Mammary epithelial cell (primary cell): ENCODE data around the gene LRRFIP1.

Source experiments
- EZH2 ChIP-seq: IDR thresholded peaks from 2 replicates; pipeline ENCODE4 v1.6.1; 2012; ENCODE audit warnings: low read length, inconsistent platforms, borderline replicate concordance
- TF ChIP-seq, protein P1 (sequence below), 2 donors: IDR thresholded peaks in 1 of 2; conservative IDR thresholded peaks in 1 of 2; 2 replicates each; pipeline ENCODE4 v1.5.1; 2011 to 2012; ENCODE audit warnings: inconsistent platforms in 2 of 2, low read length in 2 of 2, mild to moderate bottlenecking in 2 of 2, control low read depth in 1 of 2, low read depth in 1 of 2; ENCODE audit not compliant: insufficient read depth in 1 of 2; ENCODE audit errors: extremely low read depth in 1 of 2

DNA sequence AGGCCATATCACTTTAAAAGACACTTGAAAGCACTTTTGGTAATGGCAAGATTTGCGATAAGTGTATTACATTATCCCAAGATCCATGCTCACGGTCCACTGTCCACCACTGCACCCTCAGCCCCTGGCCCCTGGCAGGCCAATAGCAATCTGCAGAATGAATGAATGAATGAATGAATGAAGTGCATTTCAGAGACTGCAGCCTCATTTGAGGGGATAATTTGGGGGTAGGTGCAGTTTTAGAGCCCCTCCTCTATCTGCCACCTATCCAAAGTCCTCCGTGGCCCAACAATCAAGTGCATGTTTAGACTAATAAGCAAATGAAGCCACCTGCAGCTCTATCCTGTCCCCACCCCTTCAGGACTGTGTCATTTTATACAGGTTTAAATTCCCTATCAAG lies 169.9 kb downstream of the LRRFIP1 start:
- no peak for TF ChIP-seq EZH2
- TF ChIP-seq, protein P1, sequence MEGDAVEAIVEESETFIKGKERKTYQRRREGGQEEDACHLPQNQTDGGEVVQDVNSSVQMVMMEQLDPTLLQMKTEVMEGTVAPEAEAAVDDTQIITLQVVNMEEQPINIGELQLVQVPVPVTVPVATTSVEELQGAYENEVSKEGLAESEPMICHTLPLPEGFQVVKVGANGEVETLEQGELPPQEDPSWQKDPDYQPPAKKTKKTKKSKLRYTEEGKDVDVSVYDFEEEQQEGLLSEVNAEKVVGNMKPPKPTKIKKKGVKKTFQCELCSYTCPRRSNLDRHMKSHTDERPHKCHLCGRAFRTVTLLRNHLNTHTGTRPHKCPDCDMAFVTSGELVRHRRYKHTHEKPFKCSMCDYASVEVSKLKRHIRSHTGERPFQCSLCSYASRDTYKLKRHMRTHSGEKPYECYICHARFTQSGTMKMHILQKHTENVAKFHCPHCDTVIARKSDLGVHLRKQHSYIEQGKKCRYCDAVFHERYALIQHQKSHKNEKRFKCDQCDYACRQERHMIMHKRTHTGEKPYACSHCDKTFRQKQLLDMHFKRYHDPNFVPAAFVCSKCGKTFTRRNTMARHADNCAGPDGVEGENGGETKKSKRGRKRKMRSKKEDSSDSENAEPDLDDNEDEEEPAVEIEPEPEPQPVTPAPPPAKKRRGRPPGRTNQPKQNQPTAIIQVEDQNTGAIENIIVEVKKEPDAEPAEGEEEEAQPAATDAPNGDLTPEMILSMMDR (conservative IDR thresholded peaks at IDR 0.05 in 1 of 2, IDR thresholded peaks at IDR 0.05 in 1 of 2; ENCODE audit: extremely low read depth in 1 of 2, insufficient read depth in 1 of 2, low read depth in 1 of 2, low read length in 2 of 2): no peak
